RWPE1 (cell line): ENCODE measurements around the gene ABHD5.

Experiments used
- CTCF ChIA-PET: fragments of 350-600 bp; sonication (Branson Sonifier 250); formaldehyde crosslinking; extraction: SDS; loops from one replicate; lab custom pipeline; 2021; lab: Yijun Ruan, JAX
- POLR2A ChIA-PET: fragments of 400-600 bp; formaldehyde crosslinking; extraction: SDS; loops from one replicate; lab custom pipeline; 2020; ENCODE audit warnings: antibody characterized with exemption; ENCODE audit not compliant: low non-redundant PET; lab: Yijun Ruan, JAX
- DNase-seq: peaks from one replicate; pipeline ENCODE4 v3.0.0; 2012; ENCODE audit warnings: low spot score
- H3K27ac ChIP-seq: fragments of 450-650 bp; 2 replicates; pipeline ENCODE4 v1.5.1; 2017
- CTCF ChIP-seq: fragments of 450-650 bp; conservative IDR thresholded peaks from 2 replicates; pipeline ENCODE4 v1.5.1; 2017; ENCODE audit warnings: low read depth, mild to moderate bottlenecking

ABHD5 gene

GRCh38 chr3:43770426-43771103 is 79.8 kb downstream of the ABHD5 start:
- POLR2A ChIA-PET = no interaction called here
- no peak for TF ChIP-seq CTCF
- DNase-seq = no peak
- H3K27ac ChIP-seq = peak overlapping the region; percentile 91
- CTCF ChIA-PET = no interaction called here

GRCh38 chr3:43771610-43772009 is 80.9 kb downstream of the ABHD5 start:
- ChIA-PET CTCF (no interaction called here), POLR2A (no interaction called here)
- peak overlapping the region; percentile 91 for H3K27ac ChIP-seq

GRCh38 chr3:43773273-43774094 is 82.7 kb downstream of the ABHD5 start:
- DNase-seq = no peak
- ChIA-PET POLR2A (no interaction called here), CTCF (no interaction called here)
- H3K27ac ChIP-seq = peak overlapping the region; percentile 35
- no peak for TF ChIP-seq CTCF

More at GRCh38 chr3:43771610-43772009, 80.9 kb downstream of the ABHD5 start:
- TF ChIP-seq CTCF = no peak
- no peak for DNase-seq

GRCh38 chr3:43774799-43775198 is 84.1 kb downstream of the ABHD5 start:
- H3K27ac ChIP-seq = no peak overlapping the region
- no peak for DNase-seq
- ChIA-PET POLR2A (no interaction called here), CTCF (no interaction called here)
- no peak for TF ChIP-seq CTCF

- DNase-seq = no peak
- no peak for TF ChIP-seq CTCF
- POLR2A ChIA-PET = no interaction called here
- CTCF ChIA-PET = no interaction called here
- H3K27ac ChIP-seq = no peak overlapping the region
Measured at GRCh38 chr3:43776101-43776500, 85.4 kb downstream of the ABHD5 start.

GRCh38 chr3:43779850-43780249 is 89.1 kb downstream of the ABHD5 start:
- DNase-seq = no peak
- CTCF ChIA-PET = no interaction called here
- POLR2A ChIA-PET = no interaction called here
- no peak for TF ChIP-seq CTCF
- no peak overlapping the region for H3K27ac ChIP-seq
